IMR-90 (cell line): Measurements from ENCODE around the gene ID2. TPM values are rescaled to one million over a fixed set of nuclear protein-coding genes. Genes with fewer than 3 reads are reported as not detected.

ENCODE experiments used
- ATAC-seq: fragments of 200-7000 bp; cut with Tn5 transposase; 2 replicates; pipeline ENCODE4 v1.9.1; 2020; ENCODE audit warnings: low read depth, mild to moderate bottlenecking, moderate library complexity
- BruUV-seq: library from RNA; stranded (reverse); fragments of 400-500 nt; replicated peaks from 2 replicates; lab custom pipeline; 2021; lab: Mats Ljungman, UMichigan
- CTCF ChIA-PET: fragments of 300-600 bp; formaldehyde crosslinking; extraction: SDS; loops from one replicate; lab custom pipeline; 2021; ENCODE audit warnings: antibody characterized with exemption; lab: Yijun Ruan, JAX
- POLR2A ChIA-PET: fragments of 300-600 bp; sonication (Branson Sonifier 250); formaldehyde crosslinking; loops from one replicate; lab custom pipeline; 2022; ENCODE audit warnings: antibody characterized with exemption; ENCODE audit not compliant: unreplicated experiment; lab: Charles Lee
- DNase-seq: peaks from one replicate; pipeline ENCODE4 v3.0.0; 2013
- H2AFZ ChIP-seq: replicated peaks from 2 replicates; pipeline ENCODE3; 2013; ENCODE audit warnings: low read length, mild to moderate bottlenecking; ENCODE audit not compliant: poor library complexity
- H2AK5ac ChIP-seq: 2 replicates; pipeline ENCODE4 v1.6.1; 2013; ENCODE audit warnings: low read depth, low read length, inconsistent platforms
- H2AK9ac ChIP-seq: replicated peaks from 2 replicates; pipeline ENCODE3; 2013; ENCODE audit warnings: mild to moderate bottlenecking, low read depth, low read length, moderate library complexity; ENCODE audit not compliant: poor library complexity
- H2BK120ac ChIP-seq: 2 replicates; pipeline ENCODE4 v1.6.1; 2013; ENCODE audit warnings: low read depth, low read length, inconsistent platforms
- H2BK15ac ChIP-seq: 3 replicates; pipeline ENCODE4 v1.6.1; 2013; ENCODE audit warnings: low read depth, low read length, inconsistent platforms
- H2BK20ac ChIP-seq: 2 replicates; pipeline ENCODE4 v1.6.1; 2013; ENCODE audit warnings: low read depth, mild to moderate bottlenecking, inconsistent platforms, low read length, moderate library complexity
- H2BK5ac ChIP-seq: 2 replicates; pipeline ENCODE4 v1.6.1; 2013; ENCODE audit warnings: mild to moderate bottlenecking, low read depth, low read length, inconsistent platforms; ENCODE audit not compliant: poor library complexity, severe bottlenecking
- H3K14ac ChIP-seq: replicated peaks from 2 replicates; pipeline ENCODE4 v1.6.1; 2013; ENCODE audit warnings: low read depth, low read length, inconsistent platforms
- H3K18ac ChIP-seq: 2 replicates; pipeline ENCODE4 v1.6.1; 2013; ENCODE audit warnings: low read depth, low read length, control low read depth
- H3K23ac ChIP-seq: 2 replicates; pipeline ENCODE4 v1.6.1; 2013; ENCODE audit warnings: low read depth, low read length, inconsistent platforms
- H3K27ac ChIP-seq: 2 replicates; pipeline ENCODE4 v1.5.1; 2013; ENCODE audit warnings: mild to moderate bottlenecking, control low read depth, low read length; ENCODE audit not compliant: insufficient read depth
- H3K27me3 ChIP-seq: 2 replicates; pipeline ENCODE4 v1.6.1; 2013; ENCODE audit warnings: low read length; ENCODE audit not compliant: control insufficient read depth, insufficient read depth
- H3K36me3 ChIP-seq: 2 replicates; pipeline ENCODE4 v1.6.1; 2013; ENCODE audit warnings: low read length, mixed read lengths; ENCODE audit not compliant: control insufficient read depth, insufficient read depth
- H3K4ac ChIP-seq: 2 replicates; pipeline ENCODE4 v1.6.1; 2013; ENCODE audit warnings: low read depth, low read length, inconsistent platforms
- H3K4me1 ChIP-seq: 2 replicates; pipeline ENCODE4 v1.6.1; 2013; ENCODE audit warnings: low read length, mixed read lengths; ENCODE audit not compliant: control insufficient read depth, insufficient read depth
- H3K4me2 ChIP-seq: 2 replicates; pipeline ENCODE4 v1.6.1; 2013; ENCODE audit warnings: low read depth, mild to moderate bottlenecking, control low read depth, low read length, moderate library complexity
- H3K4me3 ChIP-seq: 2 replicates; pipeline ENCODE4 v1.5.1; 2013; ENCODE audit warnings: low read depth, mild to moderate bottlenecking, control low read depth, low read length, moderate library complexity; ENCODE audit not compliant: insufficient read depth
- H3K56ac ChIP-seq: 2 replicates; pipeline ENCODE4 v1.6.1; 2013; ENCODE audit warnings: low read length, inconsistent platforms; ENCODE audit not compliant: insufficient read depth; ENCODE audit errors: extremely low read depth
- H3K79me1 ChIP-seq, 2 experiments: 2 replicates each; pipeline ENCODE4 v1.6.1; 2013; ENCODE audit warnings: low read length in 2 of 2, inconsistent platforms in 1 of 2, low read depth in 1 of 2
- H3K9ac ChIP-seq: 2 replicates; pipeline ENCODE4 v1.6.1; 2013; ENCODE audit warnings: low read depth, low read length, control low read depth
- H3K9me1 ChIP-seq: 2 replicates; pipeline ENCODE4 v1.6.1; 2013; ENCODE audit warnings: low read length, inconsistent platforms; ENCODE audit not compliant: insufficient read depth
- H3K9me3 ChIP-seq: 2 replicates; pipeline ENCODE4 v1.6.1; 2013; ENCODE audit warnings: low read length; ENCODE audit not compliant: control insufficient read depth, insufficient read depth
- H4K20me1 ChIP-seq: 2 replicates; pipeline ENCODE4 v1.6.1; 2013; ENCODE audit warnings: low read length, inconsistent platforms; ENCODE audit not compliant: insufficient read depth
- H4K5ac ChIP-seq: 2 replicates; pipeline ENCODE4 v1.6.1; 2013; ENCODE audit warnings: mild to moderate bottlenecking, low read depth, low read length, control low read depth
- H4K8ac ChIP-seq, 2 experiments: 2 replicates each; pipeline ENCODE4 v1.6.1; 2013; ENCODE audit warnings: low read depth in 2 of 2, low read length in 2 of 2, control low read depth in 1 of 2, inconsistent platforms in 1 of 2
- H4K91ac ChIP-seq: 2 replicates; pipeline ENCODE4 v1.6.1; 2013; ENCODE audit warnings: low read depth, low read length, inconsistent platforms; ENCODE audit not compliant: insufficient read depth
- BHLHE40 ChIP-seq: fragments of 150-350 bp; IDR thresholded peaks from 2 replicates; pipeline ENCODE4 v1.6.1; 2016; ENCODE audit warnings: mild to moderate bottlenecking, low read depth, low read length
- CEBPB ChIP-seq: IDR thresholded peaks from 2 replicates; pipeline ENCODE4 v1.6.1; 2012; ENCODE audit warnings: low read depth, low read length, improper control_type of control experiment
- CHD1 ChIP-seq: IDR thresholded peaks from 2 replicates; pipeline ENCODE4 v1.6.1; 2012; ENCODE audit warnings: low read depth, low read length, improper control_type of control experiment
- FOS ChIP-seq: fragments of 150-350 bp; IDR thresholded peaks from 2 replicates; pipeline ENCODE4 v1.6.1; 2016; ENCODE audit warnings: low read depth, low read length
- MAFK ChIP-seq: IDR thresholded peaks from 2 replicates; pipeline ENCODE4 v1.6.1; 2012; ENCODE audit warnings: low read depth, low read length, improper control_type of control experiment
- MXI1 ChIP-seq: IDR thresholded peaks from 2 replicates; pipeline ENCODE4 v1.6.1; 2012; ENCODE audit warnings: low read depth, mild to moderate bottlenecking, low read length, moderate library complexity, borderline replicate concordance
- NFE2L2 ChIP-seq: fragments of 150-350 bp; IDR thresholded peaks from 2 replicates; pipeline ENCODE4 v1.6.1; 2016; ENCODE audit warnings: low read depth, mild to moderate bottlenecking, low read length
- RAD21 ChIP-seq: IDR thresholded peaks from 2 replicates; pipeline ENCODE4 v1.6.1; 2012; ENCODE audit warnings: low read length, improper control_type of control experiment
- RCOR1 ChIP-seq: IDR thresholded peaks from 2 replicates; pipeline ENCODE4 v1.6.1; 2012; ENCODE audit warnings: mild to moderate bottlenecking, low read length, improper control_type of control experiment; ENCODE audit not compliant: insufficient replicate concordance
- RFX5 ChIP-seq: IDR thresholded peaks from 2 replicates; pipeline ENCODE4 v1.8.0; 2012; ENCODE audit warnings: low read depth, mild to moderate bottlenecking, low read length, moderate library complexity
- SMC3 ChIP-seq: fragments of 150-350 bp; IDR thresholded peaks from 2 replicates; pipeline ENCODE4 v1.6.1; 2016; ENCODE audit warnings: low read depth, mild to moderate bottlenecking, antibody characterized with exemption, low read length, moderate library complexity
- USF2 ChIP-seq: fragments of 150-350 bp; IDR thresholded peaks from 2 replicates; pipeline ENCODE4 v1.6.1; 2017; ENCODE audit warnings: mild to moderate bottlenecking, antibody characterized with exemption, low read length, low read depth
- WGBS, 2 experiments: methylation state at CpG; one replicate each; pipeline versions ENCODE4 v1.1.5 to v1.1.7; 2013; ENCODE audit warnings: missing lambda C conversion rate in 2 of 2; ENCODE audit not compliant: insufficient read length in 1 of 2; ENCODE audit errors: extremely low coverage in 2 of 2; 5-methylcytosine and 5-hydroxymethylcytosine counted together
- dilution Hi-C: fragments of 300-500 bp; cut with HindIII; formaldehyde crosslinking; loops from one replicate; pipeline ENCODE4 v1.14.3; 2018; ENCODE audit warnings: low sequenced_read_pairs; ENCODE audit not compliant: unreplicated experiment
- in situ Hi-C: fragments of 300-500 bp; cut with MboI; formaldehyde crosslinking; loops from 3 replicates; pipeline ENCODE4 v1.14.3; 2019; ENCODE audit warnings: low sequenced_read_pairs, inconsistent platforms, mixed read lengths
- intact Hi-C: fragments of 100-400 bp; cut with micrococcal nuclease; formaldehyde crosslinking; loops from 2 replicates; pipeline ENCODE4 v1.10.0; 2022
- polyA plus RNA-seq, 3 experiments: library from polyadenylated mRNA; depleted of rRNA; stranded (reverse); fragments of >200 nt; gene quantifications; 2 replicates each; pipeline ENCODE4 v1.2.3, GENCODE V29; 2012; ENCODE audit warnings: low replicate concordance in 1 of 3
- total RNA-seq: library from RNA; depleted of rRNA; stranded (reverse); fragments of >200 nt; gene quantifications from 2 replicates; pipeline ENCODE4 v1.2.3, GENCODE V29; 2012
- TF ChIP-seq, protein P1 (sequence below): conservative IDR thresholded peaks from 2 replicates; pipeline ENCODE4 v1.5.1; 2012; ENCODE audit warnings: mild to moderate bottlenecking, low read depth, low read length, improper control_type of control experiment
- TF ChIP-seq, protein P2 (sequence below): fragments of 150-350 bp; IDR thresholded peaks from 2 replicates; pipeline ENCODE4 v1.6.1; 2016; ENCODE audit warnings: low read depth, mild to moderate bottlenecking, low read length, moderate library complexity, borderline replicate concordance

ID2 gene
- total and polyA plus RNA-seq, 2 of the 4 experiments (the other 2 are of a cell fraction), result 264 to 389 TPM

DNA sequence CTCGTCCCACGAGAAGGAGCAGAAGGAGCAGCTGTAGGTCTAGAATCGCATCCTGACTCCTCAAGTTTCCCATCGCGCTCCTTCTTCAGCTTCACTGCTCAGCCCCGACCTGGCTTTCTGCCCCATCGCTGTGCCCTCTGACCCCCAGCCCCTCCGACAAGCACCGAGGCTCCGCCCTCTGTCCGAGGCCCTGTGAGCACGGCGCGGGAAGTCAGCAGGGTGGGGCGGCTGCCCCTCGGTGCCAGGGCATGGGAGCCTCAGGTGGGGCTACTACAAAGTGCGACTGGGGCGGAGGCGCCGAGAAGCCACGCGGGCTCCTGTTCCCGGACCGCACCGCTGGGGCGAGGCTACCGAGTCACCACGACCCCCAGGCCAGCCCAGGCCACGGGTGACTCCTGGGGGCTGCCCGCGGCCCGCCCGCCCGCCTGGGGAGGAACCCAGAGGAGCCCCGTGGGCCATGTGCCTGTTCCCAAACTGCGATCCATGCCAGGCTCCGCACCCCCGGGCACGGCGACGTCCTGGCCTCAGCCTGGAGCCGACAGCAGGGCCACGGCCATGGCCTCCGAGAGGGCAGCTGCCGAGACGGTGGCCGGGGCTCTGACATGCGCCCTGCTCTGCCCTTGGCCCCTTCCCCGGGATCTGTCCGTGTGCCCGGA is 36.6 kb upstream of the ID2 start:
- Histone ChIP-seq H3K23ac (no peak overlapping the region), H2AK5ac (no peak overlapping the region), H3K79me1 (no peaks in the 10 kb centered on the region), H4K8ac (no peak overlapping the region), H3K56ac (no peak overlapping the region), H3K27me3 (no peaks in the 10 kb centered on the region), H2BK120ac (no peak overlapping the region), H3K4me3 (no peak overlapping the region), H3K4ac (no peak overlapping the region), H3K4me1 (no peaks in the 10 kb centered on the region), H3K4me2 (no peak overlapping the region), H2BK15ac (no peak overlapping the region), H2AFZ (no peak overlapping the region), H3K9ac (no peak overlapping the region), H3K9me3 (peaks cover 6% of the 10 kb centered on the region; the same call in 1 of the 2 replicates), H3K9me1 (no peaks in the 10 kb centered on the region), H2BK20ac (no peak overlapping the region), H2AK9ac (no peak overlapping the region), H3K36me3 (no peaks in the 10 kb centered on the region), H4K91ac (no peak overlapping the region), H3K14ac (no peak overlapping the region), H3K27ac (no peak overlapping the region), H3K18ac (no peak overlapping the region), H2BK5ac (no peak overlapping the region), H4K20me1 (no peaks in the 10 kb centered on the region), H4K5ac (no peak overlapping the region)
- CTCF ChIA-PET, result no interaction called here
- DNase-seq, result no peak
- no TSS peak for BruUV-seq
- POLR2A ChIA-PET, result no interaction called here
- dilution Hi-C loops, result no loop called here
- TF ChIP-seq RCOR1, result no peak
- no peak for TF ChIP-seq RAD21
- TF ChIP-seq, protein P1, sequence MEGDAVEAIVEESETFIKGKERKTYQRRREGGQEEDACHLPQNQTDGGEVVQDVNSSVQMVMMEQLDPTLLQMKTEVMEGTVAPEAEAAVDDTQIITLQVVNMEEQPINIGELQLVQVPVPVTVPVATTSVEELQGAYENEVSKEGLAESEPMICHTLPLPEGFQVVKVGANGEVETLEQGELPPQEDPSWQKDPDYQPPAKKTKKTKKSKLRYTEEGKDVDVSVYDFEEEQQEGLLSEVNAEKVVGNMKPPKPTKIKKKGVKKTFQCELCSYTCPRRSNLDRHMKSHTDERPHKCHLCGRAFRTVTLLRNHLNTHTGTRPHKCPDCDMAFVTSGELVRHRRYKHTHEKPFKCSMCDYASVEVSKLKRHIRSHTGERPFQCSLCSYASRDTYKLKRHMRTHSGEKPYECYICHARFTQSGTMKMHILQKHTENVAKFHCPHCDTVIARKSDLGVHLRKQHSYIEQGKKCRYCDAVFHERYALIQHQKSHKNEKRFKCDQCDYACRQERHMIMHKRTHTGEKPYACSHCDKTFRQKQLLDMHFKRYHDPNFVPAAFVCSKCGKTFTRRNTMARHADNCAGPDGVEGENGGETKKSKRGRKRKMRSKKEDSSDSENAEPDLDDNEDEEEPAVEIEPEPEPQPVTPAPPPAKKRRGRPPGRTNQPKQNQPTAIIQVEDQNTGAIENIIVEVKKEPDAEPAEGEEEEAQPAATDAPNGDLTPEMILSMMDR, result no peak
- no peak for TF ChIP-seq NFE2L2
- TF ChIP-seq, protein P2, sequence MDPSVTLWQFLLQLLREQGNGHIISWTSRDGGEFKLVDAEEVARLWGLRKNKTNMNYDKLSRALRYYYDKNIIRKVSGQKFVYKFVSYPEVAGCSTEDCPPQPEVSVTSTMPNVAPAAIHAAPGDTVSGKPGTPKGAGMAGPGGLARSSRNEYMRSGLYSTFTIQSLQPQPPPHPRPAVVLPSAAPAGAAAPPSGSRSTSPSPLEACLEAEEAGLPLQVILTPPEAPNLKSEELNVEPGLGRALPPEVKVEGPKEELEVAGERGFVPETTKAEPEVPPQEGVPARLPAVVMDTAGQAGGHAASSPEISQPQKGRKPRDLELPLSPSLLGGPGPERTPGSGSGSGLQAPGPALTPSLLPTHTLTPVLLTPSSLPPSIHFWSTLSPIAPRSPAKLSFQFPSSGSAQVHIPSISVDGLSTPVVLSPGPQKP, result no peak
- TF ChIP-seq SMC3, result no peak
- TF ChIP-seq CHD1, result no peak
- no peak for TF ChIP-seq RFX5
- TF ChIP-seq CEBPB, result no peak
- no peak for TF ChIP-seq MXI1
- no peak for TF ChIP-seq MAFK
- TF ChIP-seq FOS, result no peak
- no peak for TF ChIP-seq BHLHE40
- no peak for TF ChIP-seq USF2
- ATAC-seq, result no peak
- intact Hi-C loops, result no loop called here
- in situ Hi-C loops, result no loop called here
- 97% methylated on average over 39 of the region's 51 CpGs; no CpG with 5 or more reads in 1 of the 2 experiments for WGBS, 2 experiments
